HepG2 (cell line): ENCODE measurements around the gene TSEN54. TPM values are rescaled to one million over a fixed set of nuclear protein-coding genes. Genes with fewer than 3 reads are reported as not detected.

ENCODE experiments used
- ADNP ChIP-seq: sonication (generic); formaldehyde crosslinking; IDR thresholded peaks from 2 replicates; pipeline ENCODE4 v1.4.0; 2020; ENCODE audit warnings: missing genetic modification reagents
- BHLHE40 ChIP-seq: IDR thresholded peaks from 2 replicates; pipeline ENCODE4 v1.6.1; 2011; ENCODE audit warnings: low read length, improper control_type of control experiment
- PAX8 ChIP-seq: sonication (generic); formaldehyde crosslinking; IDR thresholded peaks from 2 replicates; pipeline ENCODE4 v1.8.0; 2022; ENCODE audit warnings: mild to moderate bottlenecking, missing genetic modification reagents, borderline replicate concordance
- SRSF1 ChIP-seq: fragments of 200-400 bp; formaldehyde crosslinking; optimal IDR thresholded peaks from 2 replicates; pipeline ENCODE3; 2017; ENCODE audit warnings: mild to moderate bottlenecking, low read depth, low read length, moderate library complexity
- ZNF331 ChIP-seq: sonication (generic); formaldehyde crosslinking; IDR thresholded peaks from 2 replicates; pipeline ENCODE4 v1.4.0; 2020; ENCODE audit warnings: missing genetic modification reagents
- ZNF546 ChIP-seq: sonication (generic); formaldehyde crosslinking; conservative IDR thresholded peaks from 2 replicates; pipeline ENCODE4 v1.8.1; 2023; ENCODE audit warnings: mild to moderate bottlenecking, missing genetic modification reagents
- ZNF605 ChIP-seq: sonication (generic); formaldehyde crosslinking; IDR thresholded peaks from 2 replicates; pipeline ENCODE4 v1.8.0; 2022; ENCODE audit warnings: mild to moderate bottlenecking, missing genetic modification reagents
- polyA plus RNA-seq, 8 experiments: library from polyadenylated mRNA; depleted of rRNA in 3 of 8; stranded (reverse) in 7 of 8; unstranded in 1 of 8; fragments of >200 nt; fragmentation: Illumina TruSeq in 4 of 8; extraction: Trizol in 4 of 8; gene quantifications; 2 replicates each; pipeline versions ENCODE4 v1.2.1 to v1.2.3, GENCODE V29; 2011 to 2016; ENCODE audit warnings: low read depth in 4 of 8, missing spikeins in 1 of 8, mixed read lengths in 1 of 8; ENCODE audit not compliant: insufficient read depth in 1 of 8
- total RNA-seq, 5 experiments: library from RNA; depleted of rRNA; stranded (reverse); fragments of >200 nt; fragmentation: Illumina TruSeq; extraction: Trizol; gene quantifications; 2 replicates each; pipeline ENCODE4 v1.2.3, GENCODE V29; 2016; ENCODE audit warnings: low read depth in 1 of 5
- TF ChIP-seq, protein P1 (sequence below): sonication (generic); formaldehyde crosslinking; IDR thresholded peaks from 2 replicates; pipeline ENCODE4 v1.4.0; 2020; ENCODE audit warnings: missing genetic modification reagents, borderline replicate concordance
- TF ChIP-seq, protein P2 (sequence below): IDR thresholded peaks from 2 replicates; pipeline ENCODE4 v1.6.1; 2018; ENCODE audit warnings: missing genetic modification reagents

The TSEN54 gene
- total and polyA plus RNA-seq, 2 of the 13 experiments (the other 11 are each of a cell fraction or from before 2014, with no cell fraction given), result 62.9 to 63.3 TPM

- TF ChIP-seq, protein P1, sequence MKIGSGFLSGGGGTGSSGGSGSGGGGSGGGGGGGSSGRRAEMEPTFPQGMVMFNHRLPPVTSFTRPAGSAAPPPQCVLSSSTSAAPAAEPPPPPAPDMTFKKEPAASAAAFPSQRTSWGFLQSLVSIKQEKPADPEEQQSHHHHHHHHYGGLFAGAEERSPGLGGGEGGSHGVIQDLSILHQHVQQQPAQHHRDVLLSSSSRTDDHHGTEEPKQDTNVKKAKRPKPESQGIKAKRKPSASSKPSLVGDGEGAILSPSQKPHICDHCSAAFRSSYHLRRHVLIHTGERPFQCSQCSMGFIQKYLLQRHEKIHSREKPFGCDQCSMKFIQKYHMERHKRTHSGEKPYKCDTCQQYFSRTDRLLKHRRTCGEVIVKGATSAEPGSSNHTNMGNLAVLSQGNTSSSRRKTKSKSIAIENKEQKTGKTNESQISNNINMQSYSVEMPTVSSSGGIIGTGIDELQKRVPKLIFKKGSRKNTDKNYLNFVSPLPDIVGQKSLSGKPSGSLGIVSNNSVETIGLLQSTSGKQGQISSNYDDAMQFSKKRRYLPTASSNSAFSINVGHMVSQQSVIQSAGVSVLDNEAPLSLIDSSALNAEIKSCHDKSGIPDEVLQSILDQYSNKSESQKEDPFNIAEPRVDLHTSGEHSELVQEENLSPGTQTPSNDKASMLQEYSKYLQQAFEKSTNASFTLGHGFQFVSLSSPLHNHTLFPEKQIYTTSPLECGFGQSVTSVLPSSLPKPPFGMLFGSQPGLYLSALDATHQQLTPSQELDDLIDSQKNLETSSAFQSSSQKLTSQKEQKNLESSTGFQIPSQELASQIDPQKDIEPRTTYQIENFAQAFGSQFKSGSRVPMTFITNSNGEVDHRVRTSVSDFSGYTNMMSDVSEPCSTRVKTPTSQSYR (CRISPR knock-in tag), result no peak
- TF ChIP-seq ZNF331 (CRISPR knock-in tag) (no peak), PAX8 (no peak), ZNF546 (CRISPR knock-in tag) (no peak), SRSF1 (no peak), ADNP (CRISPR knock-in tag) (no peak), BHLHE40 (no peak), ZNF605 (CRISPR knock-in tag) (no peak)
- TF ChIP-seq, protein P2, sequence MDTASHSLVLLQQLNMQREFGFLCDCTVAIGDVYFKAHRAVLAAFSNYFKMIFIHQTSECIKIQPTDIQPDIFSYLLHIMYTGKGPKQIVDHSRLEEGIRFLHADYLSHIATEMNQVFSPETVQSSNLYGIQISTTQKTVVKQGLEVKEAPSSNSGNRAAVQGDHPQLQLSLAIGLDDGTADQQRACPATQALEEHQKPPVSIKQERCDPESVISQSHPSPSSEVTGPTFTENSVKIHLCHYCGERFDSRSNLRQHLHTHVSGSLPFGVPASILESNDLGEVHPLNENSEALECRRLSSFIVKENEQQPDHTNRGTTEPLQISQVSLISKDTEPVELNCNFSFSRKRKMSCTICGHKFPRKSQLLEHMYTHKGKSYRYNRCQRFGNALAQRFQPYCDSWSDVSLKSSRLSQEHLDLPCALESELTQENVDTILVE (CRISPR knock-in tag), result no peak
These were observed 9.7 kb downstream of the TSEN54 start (continued) for GRCh38 chr17:75525806-75526554.
